Measurements from ENCODE around the gene STK10.

The STK10 gene

GRCh38 chr5:172115541-172115982, 72.5 kb downstream of the STK10 start:
- Histone ChIP-seq H3K4me3 (no peak overlapping the region), H3K36me3 (ENCODE audit: insufficient read depth, low read length) (no peaks in the 10 kb centered on the region), H3K9ac (ENCODE audit: insufficient read length) (no peak overlapping the region), H3K9me3 (ENCODE audit: low read depth, low read length) (no peaks in the 10 kb centered on the region), H3K27ac (no peak overlapping the region)
- TF ChIP-seq FOXP2 (optimal IDR thresholded peaks at IDR 0.05; ENCODE audit: control extremely low read depth, extremely low read length, insufficient read depth) (no peak), EZH2 (IDR thresholded peaks at IDR 0.05) (no peak), POLR2AphosphoS5 (IDR thresholded peaks at IDR 0.05; ENCODE audit: borderline replicate concordance, low read depth, low read length) (no peak)
- DNase-seq (ENCODE audit: low read depth, low spot score): no peak

- H3K9me3 ChIP-seq (ENCODE audit: low read depth, low read length): no peaks in the 10 kb centered on the region
- H3K36me3 ChIP-seq (ENCODE audit: insufficient read depth, low read length): no peaks in the 10 kb centered on the region
- no peak for DNase-seq (ENCODE audit: low read depth, low spot score)
- no peak overlapping the region for H3K27ac ChIP-seq
- no peak overlapping the region for H3K9ac ChIP-seq (ENCODE audit: insufficient read length)
- TF ChIP-seq FOXP2 (optimal IDR thresholded peaks at IDR 0.05; ENCODE audit: control extremely low read depth, extremely low read length, insufficient read depth): no peak
- TF ChIP-seq POLR2AphosphoS5 (IDR thresholded peaks at IDR 0.05; ENCODE audit: borderline replicate concordance, low read depth, low read length): no peak
- TF ChIP-seq EZH2 (IDR thresholded peaks at IDR 0.05): no peak
- H3K4me3 ChIP-seq: no peak overlapping the region
Measured at GRCh38 chr5:172114875-172115422, 73.1 kb downstream of the STK10 start.

GRCh38 chr5:172113036-172113435, 75.0 kb downstream of the STK10 start:
- TF ChIP-seq POLR2AphosphoS5 (IDR thresholded peaks at IDR 0.05; ENCODE audit: borderline replicate concordance, low read depth, low read length) (no peak), EZH2 (IDR thresholded peaks at IDR 0.05) (no peak), FOXP2 (optimal IDR thresholded peaks at IDR 0.05; ENCODE audit: control extremely low read depth, extremely low read length, insufficient read depth) (no peak)
- no peak for DNase-seq (ENCODE audit: low read depth, low spot score)
- Histone ChIP-seq H3K27ac (no peak overlapping the region), H3K9ac (ENCODE audit: insufficient read length) (no peak overlapping the region), H3K4me3 (no peak overlapping the region), H3K36me3 (ENCODE audit: insufficient read depth, low read length) (no peaks in the 10 kb centered on the region), H3K9me3 (ENCODE audit: low read depth, low read length) (no peaks in the 10 kb centered on the region)

GRCh38 chr5:172111852-172112225, 76.2 kb downstream of the STK10 start:
- Histone ChIP-seq H3K27ac (peak overlapping the region; percentile 58), H3K9ac (ENCODE audit: insufficient read length) (no peak overlapping the region), H3K36me3 (ENCODE audit: insufficient read depth, low read length) (no peaks in the 10 kb centered on the region), H3K4me3 (peak overlapping the region; percentile 60), H3K9me3 (ENCODE audit: low read depth, low read length) (no peaks in the 10 kb centered on the region)
- TF ChIP-seq EZH2 (IDR thresholded peaks at IDR 0.05): no peak
- TF ChIP-seq FOXP2 (optimal IDR thresholded peaks at IDR 0.05; ENCODE audit: control extremely low read depth, extremely low read length, insufficient read depth): no peak
- no peak for TF ChIP-seq POLR2AphosphoS5 (IDR thresholded peaks at IDR 0.05; ENCODE audit: borderline replicate concordance, low read depth, low read length)
- DNase-seq (ENCODE audit: low read depth, low spot score): peak; percentile 39

- DNase-seq (ENCODE audit: low read depth, low spot score): no peak
- TF ChIP-seq POLR2AphosphoS5 (IDR thresholded peaks at IDR 0.05; ENCODE audit: borderline replicate concordance, low read depth, low read length) (no peak), FOXP2 (optimal IDR thresholded peaks at IDR 0.05; ENCODE audit: control extremely low read depth, extremely low read length, insufficient read depth) (no peak), EZH2 (IDR thresholded peaks at IDR 0.05) (no peak)
Measured at GRCh38 chr5:172110921-172111851, 76.8 kb downstream of the STK10 start.

GRCh38 chr5:172110260-172110815, 77.7 kb downstream of the STK10 start:
- Histone ChIP-seq H3K9me3 (ENCODE audit: low read depth, low read length) (no peaks in the 10 kb centered on the region), H3K27ac (no peak overlapping the region), H3K9ac (ENCODE audit: insufficient read length) (no peak overlapping the region)

More at GRCh38 chr5:172110921-172111851, 76.8 kb downstream of the STK10 start:
- H3K27ac ChIP-seq: peak overlapping the region; percentile 58
- no peaks in the 10 kb centered on the region for H3K36me3 ChIP-seq (ENCODE audit: insufficient read depth, low read length)
- no peak overlapping the region for H3K9ac ChIP-seq (ENCODE audit: insufficient read length)
- peak overlapping the region; percentile 60 for H3K4me3 ChIP-seq
- H3K9me3 ChIP-seq (ENCODE audit: low read depth, low read length): no peaks in the 10 kb centered on the region

GRCh38 chr5:172109749-172110148, 78.3 kb downstream of the STK10 start:
- TF ChIP-seq EZH2 (IDR thresholded peaks at IDR 0.05) (no peak), POLR2AphosphoS5 (IDR thresholded peaks at IDR 0.05; ENCODE audit: borderline replicate concordance, low read depth, low read length) (no peak), FOXP2 (optimal IDR thresholded peaks at IDR 0.05; ENCODE audit: control extremely low read depth, extremely low read length, insufficient read depth) (no peak)
- H3K9ac ChIP-seq (ENCODE audit: insufficient read length): no peak overlapping the region
- no peak overlapping the region for H3K27ac ChIP-seq
- no peak overlapping the region for H3K4me3 ChIP-seq
- no peaks in the 10 kb centered on the region for H3K9me3 ChIP-seq (ENCODE audit: low read depth, low read length)
- DNase-seq (ENCODE audit: low read depth, low spot score): no peak
- no peaks in the 10 kb centered on the region for H3K36me3 ChIP-seq (ENCODE audit: insufficient read depth, low read length)

More at GRCh38 chr5:172110260-172110815, 77.7 kb downstream of the STK10 start:
- Histone ChIP-seq H3K36me3 (ENCODE audit: insufficient read depth, low read length) (no peaks in the 10 kb centered on the region), H3K4me3 (no peak overlapping the region)
- no peak for DNase-seq (ENCODE audit: low read depth, low spot score)
- no peak for TF ChIP-seq EZH2 (IDR thresholded peaks at IDR 0.05)
- TF ChIP-seq POLR2AphosphoS5 (IDR thresholded peaks at IDR 0.05; ENCODE audit: borderline replicate concordance, low read depth, low read length): no peak
- no peak for TF ChIP-seq FOXP2 (optimal IDR thresholded peaks at IDR 0.05; ENCODE audit: control extremely low read depth, extremely low read length, insufficient read depth)

- Histone ChIP-seq H3K36me3 (ENCODE audit: insufficient read depth, low read length) (no peaks in the 10 kb centered on the region), H3K9ac (ENCODE audit: insufficient read length) (no peak overlapping the region), H3K9me3 (ENCODE audit: low read depth, low read length) (no peaks in the 10 kb centered on the region), H3K4me3 (peak overlapping the region; percentile 73), H3K27ac (0 out of 2 replicates have a peak overlapping the region, but pooled peaks have one; percentile 35)
- DNase-seq (ENCODE audit: low read depth, low spot score): no peak
- TF ChIP-seq EZH2 (IDR thresholded peaks at IDR 0.05) (no peak), FOXP2 (optimal IDR thresholded peaks at IDR 0.05; ENCODE audit: control extremely low read depth, extremely low read length, insufficient read depth) (no peak), POLR2AphosphoS5 (IDR thresholded peaks at IDR 0.05; ENCODE audit: borderline replicate concordance, low read depth, low read length) (no peak)
Measured at GRCh38 chr5:172107571-172107970, 80.5 kb downstream of the STK10 start.

All from SK-N-MC (cell line).